Neutrophil (primary cell): Measurements from ENCODE around the gene ITGB8.

Experiments used
- H3K27ac ChIP-seq: fragments of 200-600 bp; sonication (generic); 2 replicates; pipeline ENCODE4 v1.5.1; 2016; ENCODE audit warnings: mild to moderate bottlenecking, moderate library complexity
- H3K27me3 ChIP-seq: fragments of 200-600 bp; sonication (generic); 2 replicates; pipeline ENCODE4 v1.6.0; 2016; ENCODE audit warnings: mild to moderate bottlenecking
- H3K36me3 ChIP-seq: fragments of 200-600 bp; sonication (generic); 2 replicates; pipeline ENCODE4 v1.5.1; 2017
- H3K4me1 ChIP-seq, 2 experiments: fragments of 200-600 bp in 1 of 2; sonication (generic) in 1 of 2; 1 replicate in 1 of 2; 2 replicates in 1 of 2; pipeline versions ENCODE4 v1.5.1 to v1.6.1; 2013 to 2016; ENCODE audit warnings: low read depth in 1 of 2, low read length in 1 of 2, mild to moderate bottlenecking in 1 of 2, moderate library complexity in 1 of 2; ENCODE audit not compliant: control insufficient read depth in 1 of 2, insufficient read depth in 1 of 2
- H3K4me3 ChIP-seq, 2 experiments: fragments of 200-600 bp in 1 of 2; sonication (generic) in 1 of 2; 1 replicate in 1 of 2; 2 replicates in 1 of 2; pipeline ENCODE4 v1.5.1; 2013 to 2016; ENCODE audit warnings: low read depth in 1 of 2, low read length in 1 of 2, mild to moderate bottlenecking in 1 of 2, moderate library complexity in 1 of 2
- H3K9me3 ChIP-seq: fragments of 200-600 bp; sonication (generic); 2 replicates; pipeline ENCODE4 v1.5.1; 2016
- CTCF ChIP-seq: fragments of 200-600 bp; sonication (generic); IDR thresholded peaks from 2 replicates; pipeline ENCODE4 v1.5.1; 2016; ENCODE audit warnings: antibody characterized with exemption

ITGB8 gene

GRCh38 chr7:20310301-20310700, 20.4 kb upstream of the ITGB8 start:
- H3K27me3 ChIP-seq: no peaks in the 10 kb centered on the region
- no peaks in the 10 kb centered on the region for H3K9me3 ChIP-seq
- no peak overlapping the region for H3K4me3 ChIP-seq
- no peaks in the 10 kb centered on the region for H3K36me3 ChIP-seq
- H3K4me1 ChIP-seq: no peaks in the 10 kb centered on the region
- H3K27ac ChIP-seq: no peak overlapping the region
- TF ChIP-seq CTCF: no peak

GRCh38 chr7:20310963-20311742, 19.5 kb upstream of the ITGB8 start:
- Histone ChIP-seq H3K4me3 (no peak overlapping the region), H3K9me3 (no peaks in the 10 kb centered on the region), H3K36me3 (no peaks in the 10 kb centered on the region), H3K4me1 (no peaks in the 10 kb centered on the region), H3K27me3 (no peaks in the 10 kb centered on the region), H3K27ac (no peak overlapping the region)
- TF ChIP-seq CTCF: no peak

- no peaks in the 10 kb centered on the region for H3K4me1 ChIP-seq
These were observed 19.0 kb upstream of the ITGB8 start for GRCh38 chr7:20311743-20312042.

GRCh38 chr7:20312562-20312961, 18.1 kb upstream of the ITGB8 start:
- no peaks in the 10 kb centered on the region for H3K36me3 ChIP-seq
- no peak overlapping the region for H3K27ac ChIP-seq
- TF ChIP-seq CTCF: no peak
- no peaks in the 10 kb centered on the region for H3K9me3 ChIP-seq
- H3K4me1 ChIP-seq: no peaks in the 10 kb centered on the region
- no peak overlapping the region for H3K4me3 ChIP-seq
- no peaks in the 10 kb centered on the region for H3K27me3 ChIP-seq

More at GRCh38 chr7:20311743-20312042, 19.0 kb upstream of the ITGB8 start:
- H3K4me3 ChIP-seq: no peak overlapping the region
- H3K9me3 ChIP-seq: no peaks in the 10 kb centered on the region
- H3K27ac ChIP-seq: no peak overlapping the region
- H3K36me3 ChIP-seq: no peaks in the 10 kb centered on the region
- H3K27me3 ChIP-seq: no peaks in the 10 kb centered on the region
- no peak for TF ChIP-seq CTCF

GRCh38 chr7:20313626-20314025, 17.1 kb upstream of the ITGB8 start:
- Histone ChIP-seq H3K4me1 (no peaks in the 10 kb centered on the region), H3K27ac (no peak overlapping the region), H3K27me3 (no peaks in the 10 kb centered on the region), H3K4me3 (no peak overlapping the region), H3K36me3 (no peaks in the 10 kb centered on the region), H3K9me3 (no peaks in the 10 kb centered on the region)
- no peak for TF ChIP-seq CTCF
